Activated CD8-positive, alpha-beta memory T cell treated with anti-CD3 and anti-CD28 coated beads, Interleukin-2, amount 10 ng/mL, durations not matched to agents 7 days and 5 days (primary cell): Measurements from ENCODE around the gene BCL2. TPM values are rescaled to one million over a fixed set of nuclear protein-coding genes. Genes with fewer than 3 reads are reported as not detected.

Experiments
- ATAC-seq: fragments of 150-1000 bp; cut with Tn5 transposase; one replicate; pipeline ENCODE4 v1.10.0; 2021; ENCODE audit warnings: moderate library complexity
- CTCF ChIA-PET: fragments of 350-600 bp; sonication (Branson Sonifier 250); formaldehyde crosslinking; loops from one replicate; lab custom pipeline; 2021; ENCODE audit warnings: antibody characterized with exemption; lab: Charles Lee
- DNase-seq: peaks from one replicate; pipeline ENCODE4 v3.0.0-alpha.2; 2020
- H3K27ac Mint-ChIP-seq: one replicate; pipeline ENCODE4 v1.8.0; 2021; ENCODE audit warnings: mild to moderate bottlenecking, mixed read lengths
- H3K27me3 Mint-ChIP-seq: one replicate; pipeline ENCODE4 v1.8.0; 2021; ENCODE audit warnings: mixed read lengths
- H3K36me3 Mint-ChIP-seq: one replicate; pipeline ENCODE4 v1.8.0; 2021; ENCODE audit warnings: mild to moderate bottlenecking, mixed read lengths
- H3K4me1 Mint-ChIP-seq: one replicate; pipeline ENCODE4 v1.8.0; 2021; ENCODE audit warnings: mixed read lengths
- H3K4me3 Mint-ChIP-seq: one replicate; pipeline ENCODE4 v1.8.0; 2021; ENCODE audit warnings: mild to moderate bottlenecking, moderate library complexity, mixed read lengths
- H3K9me3 Mint-ChIP-seq: one replicate; pipeline ENCODE4 v1.8.0; 2022; ENCODE audit warnings: low read depth, mixed read lengths
- total RNA-seq, 2 experiments: library from RNA; stranded (reverse); gene quantifications; one replicate each; pipeline ENCODE4 v1.2.3, GENCODE V29; 2021

BCL2 gene
- total RNA-seq, 2 experiments from 2014 or later, result 118 to 143 TPM

- Mint-ChIP-seq H3K27ac (peak overlapping the region; percentile 81), H3K4me1 (peaks cover 76% of the 10 kb centered on the region), H3K27me3 (no peaks in the 10 kb centered on the region), H3K9me3 (peaks cover 3% of the 10 kb centered on the region), H3K36me3 (peaks cover 79% of the 10 kb centered on the region), H3K4me3 (no peak overlapping the region)
- DNase-seq (no peak), ATAC-seq (no peak)
- CTCF ChIA-PET, result interaction anchor here (1.7 kb wide), 1 partner anchor 27 kb away, joined by 4 read pairs; no protein-coding TSS in a partner anchor
These were observed 66.6 kb downstream of the BCL2 start for GRCh38 chr18:63253014-63253413.

GRCh38 chr18:63249771-63250170 is 69.8 kb downstream of the BCL2 start:
- Mint-ChIP-seq H3K4me3 (no peak overlapping the region), H3K4me1 (peaks cover 63% of the 10 kb centered on the region), H3K36me3 (peaks cover 80% of the 10 kb centered on the region), H3K27ac (peak overlapping the region; percentile 71), H3K27me3 (no peaks in the 10 kb centered on the region), H3K9me3 (peaks cover 3% of the 10 kb centered on the region)
- no peak for DNase-seq
- CTCF ChIA-PET, result interaction anchor here (1.6 kb wide), 1 partner anchor 69 kb away, joined by 3 read pairs; the partner anchor contains the start of gene BCL2
- peak; percentile 76 for ATAC-seq

DNA sequence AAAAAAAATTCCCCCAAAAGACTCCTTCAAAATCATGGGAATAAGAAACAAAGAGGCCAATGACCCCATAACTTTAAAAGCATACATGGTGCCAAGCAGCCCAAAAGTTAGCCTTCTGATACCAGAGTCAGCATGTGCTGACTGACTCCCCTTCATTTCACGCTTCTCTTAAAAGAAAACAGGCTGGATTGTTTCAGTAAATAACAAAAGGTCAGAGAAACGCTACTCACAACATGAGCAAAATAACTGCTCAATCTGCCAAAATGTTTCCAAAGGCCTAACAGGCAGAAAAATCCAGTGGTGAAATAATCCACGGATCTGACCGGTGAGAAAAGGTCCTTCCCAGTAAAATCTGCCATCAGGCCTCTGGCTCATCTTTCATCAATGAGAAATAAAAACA is 71.6 kb downstream of the BCL2 start:
- CTCF ChIA-PET, result no interaction called here
- Mint-ChIP-seq H3K27me3 (no peaks in the 10 kb centered on the region), H3K27ac (no peak overlapping the region), H3K36me3 (peaks cover 75% of the 10 kb centered on the region), H3K9me3 (peaks cover 3% of the 10 kb centered on the region), H3K4me3 (no peak overlapping the region), H3K4me1 (peaks cover 53% of the 10 kb centered on the region)
- ATAC-seq, result no peak
- DNase-seq, result no peak

GRCh38 chr18:63247506-63247905 is 72.1 kb downstream of the BCL2 start:
- no peaks in the 10 kb centered on the region for H3K27me3 Mint-ChIP-seq
- DNase-seq (no peak), ATAC-seq (no peak)
- CTCF ChIA-PET, result no interaction called here
- peaks cover under 1% of the 10 kb centered on the region for H3K9me3 Mint-ChIP-seq
- H3K27ac Mint-ChIP-seq, result no peak overlapping the region
- H3K4me1 Mint-ChIP-seq, result peaks cover 52% of the 10 kb centered on the region
- H3K36me3 Mint-ChIP-seq, result peaks cover 75% of the 10 kb centered on the region
- H3K4me3 Mint-ChIP-seq, result no peak overlapping the region

DNA sequence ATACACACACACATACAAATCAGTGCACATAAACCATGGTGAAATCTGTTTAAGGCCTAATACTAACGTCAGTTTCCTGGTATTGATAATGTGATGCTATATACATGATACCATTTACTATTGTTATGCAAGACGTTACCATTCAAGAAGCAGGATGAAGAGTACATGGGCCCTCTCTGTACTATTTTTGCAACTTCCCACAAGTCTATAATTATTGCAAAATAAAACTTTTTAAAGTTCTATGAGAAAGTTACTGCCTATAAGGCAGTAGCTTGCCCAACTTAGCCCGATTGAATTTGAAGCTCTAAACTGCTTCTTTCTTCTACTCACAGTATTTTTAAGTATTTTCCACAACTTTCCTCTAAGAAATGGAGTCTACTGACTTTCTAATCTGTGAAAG is 74.0 kb downstream of the BCL2 start:
- Mint-ChIP-seq H3K9me3 (no peaks in the 10 kb centered on the region), H3K4me1 (peaks cover 57% of the 10 kb centered on the region), H3K27me3 (no peaks in the 10 kb centered on the region), H3K36me3 (peaks cover 83% of the 10 kb centered on the region), H3K27ac (no peak overlapping the region), H3K4me3 (no peak overlapping the region)
- ATAC-seq (no peak), DNase-seq (no peak)
- CTCF ChIA-PET, result interaction anchor here (0.8 to 1.0 kb wide), 3 partner anchors 43 to 73 kb away, joined by 3 to 5 read pairs (median 4); no protein-coding TSS in a partner anchor

DNA sequence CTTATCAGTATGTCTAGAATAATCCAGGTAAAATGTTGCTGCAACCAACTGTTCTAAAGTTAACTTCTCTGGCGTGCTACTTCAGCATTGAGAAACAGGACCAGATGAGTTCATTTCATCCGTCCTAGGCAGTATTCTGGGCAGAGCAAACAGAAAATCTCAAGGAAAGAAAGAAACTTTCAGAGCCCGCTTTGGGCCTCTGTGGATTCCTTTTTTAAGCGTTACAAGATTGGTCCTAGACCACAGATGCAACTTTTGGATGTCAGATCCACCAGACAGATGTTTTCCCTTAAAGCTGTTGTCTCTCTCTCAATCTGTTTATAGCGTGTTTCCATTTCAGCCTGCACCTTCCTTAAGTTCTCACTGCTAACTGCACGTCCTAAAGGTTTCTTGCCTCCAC is 75.0 kb downstream of the BCL2 start:
- peaks cover 78% of the 10 kb centered on the region for H3K36me3 Mint-ChIP-seq
- no peaks in the 10 kb centered on the region for H3K27me3 Mint-ChIP-seq
- DNase-seq (no peak), ATAC-seq (no peak)
- CTCF ChIA-PET, result no interaction called here
- H3K4me3 Mint-ChIP-seq, result no peak overlapping the region
- no peaks in the 10 kb centered on the region for H3K9me3 Mint-ChIP-seq
- no peak overlapping the region for H3K27ac Mint-ChIP-seq
- peaks cover 48% of the 10 kb centered on the region for H3K4me1 Mint-ChIP-seq

DNA sequence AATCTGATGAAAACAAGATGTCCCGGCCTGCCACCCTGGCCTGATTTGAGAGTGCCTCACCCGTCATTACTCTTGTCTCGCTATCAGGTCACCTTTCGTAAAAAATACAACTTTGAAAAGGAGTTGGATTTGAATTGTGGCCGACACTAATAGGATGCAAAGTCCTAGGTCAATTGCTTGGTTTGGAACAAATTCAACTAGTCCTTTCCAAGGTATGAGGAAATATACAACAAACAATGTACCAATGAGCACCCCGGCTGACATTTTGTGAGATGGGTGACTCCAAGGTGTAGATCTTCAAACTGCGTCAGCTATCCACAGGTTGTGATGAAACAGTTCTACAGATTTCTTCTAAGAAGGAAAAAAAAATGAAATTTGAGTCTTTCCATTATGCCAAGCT is 77.8 kb downstream of the BCL2 start:
- CTCF ChIA-PET, result no interaction called here
- H3K27ac Mint-ChIP-seq, result no peak overlapping the region
- H3K36me3 Mint-ChIP-seq, result peaks cover 79% of the 10 kb centered on the region
- ATAC-seq (no peak), DNase-seq (no peak)
- H3K9me3 Mint-ChIP-seq, result no peaks in the 10 kb centered on the region
- no peaks in the 10 kb centered on the region for H3K27me3 Mint-ChIP-seq
- peaks cover 47% of the 10 kb centered on the region for H3K4me1 Mint-ChIP-seq
- H3K4me3 Mint-ChIP-seq, result no peak overlapping the region

DNA sequence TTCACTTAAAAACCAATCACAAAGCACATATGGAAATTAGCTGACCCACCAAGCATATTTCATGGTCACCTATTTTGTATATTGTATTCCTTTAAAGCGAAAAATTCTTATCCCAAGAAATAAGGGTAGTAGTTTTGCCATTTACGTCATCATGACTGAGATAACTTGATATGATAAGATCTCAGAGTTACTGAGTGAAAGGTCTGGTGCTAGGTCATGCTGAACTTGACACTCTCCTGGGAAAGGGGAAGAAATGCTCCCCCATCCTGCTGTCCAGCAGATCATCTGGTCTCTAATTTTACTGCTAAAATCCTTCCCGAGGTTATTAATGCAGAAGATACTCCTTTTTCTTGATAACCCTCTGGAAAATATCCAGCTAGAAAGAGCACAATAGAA is 78.3 kb downstream of the BCL2 start:
- CTCF ChIA-PET, result no interaction called here
- peaks cover 79% of the 10 kb centered on the region for H3K36me3 Mint-ChIP-seq
- H3K4me1 Mint-ChIP-seq, result peaks cover 47% of the 10 kb centered on the region
- no peaks in the 10 kb centered on the region for H3K27me3 Mint-ChIP-seq
- H3K4me3 Mint-ChIP-seq, result no peak overlapping the region
- H3K9me3 Mint-ChIP-seq, result no peaks in the 10 kb centered on the region
- DNase-seq, result no peak
- ATAC-seq, result no peak
- no peak overlapping the region for H3K27ac Mint-ChIP-seq

GRCh38 chr18:63240531-63241316 is 78.8 kb downstream of the BCL2 start:
- Mint-ChIP-seq H3K9me3 (no peaks in the 10 kb centered on the region), H3K4me3 (no peak overlapping the region), H3K27ac (no peak overlapping the region), H3K4me1 (peaks cover 53% of the 10 kb centered on the region), H3K36me3 (peaks cover 79% of the 10 kb centered on the region), H3K27me3 (no peaks in the 10 kb centered on the region)
- DNase-seq, result no peak
- CTCF ChIA-PET, result no interaction called here
- ATAC-seq, result no peak

DNA sequence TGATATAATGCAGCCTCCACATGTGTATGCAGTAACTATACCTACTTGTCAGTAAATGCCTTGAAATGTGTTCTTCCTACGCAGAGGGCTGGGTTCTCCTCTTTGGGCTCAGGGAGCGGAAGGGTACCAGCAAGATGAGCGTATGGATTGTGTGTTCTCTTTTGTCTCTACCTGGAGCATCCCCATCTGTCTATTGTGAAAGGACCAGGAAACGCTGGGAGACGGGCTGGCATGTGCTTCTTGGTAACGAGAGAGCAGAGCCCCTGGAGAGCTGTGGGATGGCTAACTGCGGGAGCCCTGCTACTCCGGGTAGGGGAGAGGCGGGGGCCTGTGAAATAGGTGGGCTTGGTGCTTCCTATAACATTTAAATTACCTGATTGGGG is 80.9 kb downstream of the BCL2 start:
- no peak for DNase-seq
- CTCF ChIA-PET, result interaction anchor here (1.7 kb wide), 1 partner anchor 13 kb away, joined by 5 read pairs; no protein-coding TSS in a partner anchor
- no peak overlapping the region for H3K4me3 Mint-ChIP-seq

DNA sequence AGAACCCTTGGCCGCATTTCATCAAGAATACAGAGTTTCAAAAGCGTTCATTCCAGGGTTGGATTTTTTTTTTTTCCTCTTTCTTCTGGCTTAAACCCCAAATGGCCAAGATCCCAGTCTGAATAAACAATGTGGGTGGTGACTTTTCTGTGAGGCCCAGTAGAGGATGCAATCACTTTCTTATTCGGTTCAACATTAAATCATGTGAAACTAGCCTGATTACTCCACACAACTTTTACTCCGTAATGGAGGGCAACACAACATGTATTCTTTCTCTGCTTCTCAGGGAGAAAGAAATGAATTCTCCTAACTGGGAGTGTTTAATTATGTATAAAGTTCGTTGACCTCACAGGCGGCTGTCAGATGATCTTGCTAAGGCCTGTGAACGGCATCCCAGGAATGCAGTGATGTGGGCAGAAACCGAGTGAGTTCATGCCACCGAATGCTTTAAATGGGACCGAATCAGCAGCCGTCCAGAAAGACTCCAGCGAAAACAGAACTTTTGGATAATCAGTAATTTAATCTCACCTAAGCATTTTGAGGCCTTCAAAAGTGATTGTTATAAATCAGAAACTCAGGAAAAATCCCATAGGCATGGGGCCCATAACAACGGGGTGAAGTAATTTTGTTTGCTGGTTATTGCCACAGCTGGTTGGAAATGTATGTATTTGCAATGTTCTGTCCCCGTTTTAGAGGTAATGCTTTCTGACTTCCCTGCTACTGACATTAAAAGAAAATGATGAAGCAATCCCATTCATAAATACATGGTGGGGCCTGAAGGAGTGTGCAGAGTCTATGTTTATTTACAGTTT is 81.5 kb downstream of the BCL2 start:
- Mint-ChIP-seq H3K9me3 (peaks cover 2% of the 10 kb centered on the region), H3K27me3 (no peaks in the 10 kb centered on the region), H3K4me1 (peaks cover 66% of the 10 kb centered on the region), H3K27ac (peak overlapping the region; percentile 2), H3K4me3 (no peak overlapping the region), H3K36me3 (peaks cover 80% of the 10 kb centered on the region)
- ATAC-seq (no peak), DNase-seq (no peak)
- CTCF ChIA-PET, result interaction anchor here (1.7 kb wide), 1 partner anchor 12 kb away, joined by 5 read pairs; no protein-coding TSS in a partner anchor

More for the DNA sequence above, 80.9 kb downstream of the BCL2 start:
- Mint-ChIP-seq H3K27ac (peak overlapping the region; percentile 2), H3K4me1 (peaks cover 64% of the 10 kb centered on the region), H3K27me3 (no peaks in the 10 kb centered on the region), H3K36me3 (peaks cover 80% of the 10 kb centered on the region), H3K9me3 (peaks cover 2% of the 10 kb centered on the region)
- no peak for ATAC-seq

DNA sequence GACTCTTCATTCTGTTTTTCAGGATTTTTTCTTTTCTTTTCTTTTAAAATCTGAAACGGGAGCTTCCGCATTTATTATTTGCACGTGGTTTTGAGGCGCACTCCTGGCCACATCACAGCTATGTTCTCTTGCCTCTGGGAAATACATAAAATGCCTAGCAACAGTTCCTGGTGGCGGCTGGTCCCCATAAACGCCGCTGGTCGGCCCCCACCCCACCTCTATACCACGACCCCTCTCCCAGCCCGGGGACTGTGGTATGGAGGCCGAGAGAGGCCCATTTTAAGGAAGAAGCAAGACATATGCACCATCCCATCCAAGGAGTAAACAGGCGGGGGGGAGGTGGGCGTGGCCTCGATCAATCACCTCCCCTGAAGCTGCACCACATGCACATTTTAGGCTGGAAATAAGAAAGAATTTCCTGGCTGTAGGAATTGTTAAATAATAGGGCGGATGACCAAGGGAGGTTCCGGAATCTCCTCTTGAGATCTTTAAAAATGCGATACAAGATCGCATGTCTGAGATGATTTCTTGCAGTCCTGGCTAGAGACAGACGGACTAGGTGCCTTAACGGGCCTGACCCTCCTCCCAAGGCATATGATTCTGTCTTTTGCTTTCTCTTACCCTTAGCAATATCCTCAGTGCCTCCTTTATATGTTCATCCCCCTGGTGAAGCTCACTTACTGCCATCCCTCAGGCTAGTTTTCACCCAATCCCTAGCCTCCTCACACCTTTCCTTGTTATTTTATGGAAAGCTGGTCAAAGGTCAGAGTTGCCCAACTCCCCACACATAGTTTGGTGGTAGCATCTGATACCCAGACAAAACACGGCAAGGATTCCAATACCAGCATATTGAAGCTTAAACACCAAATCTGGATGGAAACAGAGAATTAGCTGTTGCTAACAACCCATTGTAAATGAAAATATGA is 82.4 kb downstream of the BCL2 start:
- DNase-seq (no peak), ATAC-seq (no peak)
- CTCF ChIA-PET, result interaction anchor here (1.0 to 1.7 kb wide), 2 partner anchors 11 to 22 kb away, joined by 3 to 5 read pairs; no protein-coding TSS in a partner anchor
- Mint-ChIP-seq H3K4me1 (peaks cover 68% of the 10 kb centered on the region), H3K36me3 (peaks cover 75% of the 10 kb centered on the region), H3K27me3 (no peaks in the 10 kb centered on the region), H3K9me3 (peaks cover 2% of the 10 kb centered on the region), H3K27ac (peak overlapping the region; percentile 52), H3K4me3 (no peak overlapping the region)
